GM23338 (cell line): Measurements from ENCODE around the gene ALG1L2.

Experiments
- CREB1 ChIP-seq: fragments of 250-450 bp; sonication (Bioruptor Pico); IDR thresholded peaks from 2 replicates; pipeline ENCODE4 v1.5.0; 2020; ENCODE audit warnings: low read depth, mild to moderate bottlenecking, moderate library complexity
- EZH2 ChIP-seq: fragments of 200-600 bp; sonication (generic); IDR thresholded peaks from one replicate; pipeline ENCODE4 v1.8.0; 2017; ENCODE audit warnings: antibody characterized with exemption, mild to moderate bottlenecking, low read depth; ENCODE audit not compliant: unreplicated experiment
- ZNF331 ChIP-seq: fragments of 250-450 bp; sonication (Bioruptor Pico); IDR thresholded peaks from 2 replicates; pipeline ENCODE4 v1.5.0; 2020; ENCODE audit warnings: low read depth, mild to moderate bottlenecking, moderate library complexity
- TF ChIP-seq, protein P1 (sequence below), 2 experiments: fragments of 200-600 bp in 1 of 2; sonication (generic) in 1 of 2; conservative IDR thresholded peaks; 2 replicates each; pipeline versions ENCODE4 v1.5.1 to v1.6.1; 2016 to 2017; ENCODE audit warnings: antibody characterized with exemption in 2 of 2, low read depth in 2 of 2, mild to moderate bottlenecking in 2 of 2, moderate library complexity in 1 of 2
- TF ChIP-seq, protein P2 (sequence below): IDR thresholded peaks from one replicate; pipeline ENCODE4 v1.6.1; 2018; ENCODE audit warnings: antibody characterized with exemption; ENCODE audit not compliant: unreplicated experiment

DNA sequence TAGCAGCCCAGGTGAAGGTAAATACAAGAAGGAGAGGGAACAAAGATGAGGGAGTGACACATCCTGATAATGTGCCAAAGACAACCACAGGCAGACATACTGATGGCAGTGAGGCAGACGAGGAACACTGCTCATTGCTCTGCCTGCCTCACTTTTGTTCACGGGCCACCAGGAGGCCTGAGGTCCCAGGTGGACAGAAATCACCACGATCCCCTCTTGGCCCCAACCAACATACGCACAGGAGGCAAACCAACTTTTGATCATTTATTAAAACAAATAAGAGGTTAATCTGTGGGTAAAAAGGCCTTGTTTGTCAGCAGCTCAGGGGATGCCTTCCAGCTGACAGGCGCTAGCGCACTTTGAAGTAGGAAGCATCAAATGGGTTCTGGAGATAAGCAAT is 4.2 kb downstream of the ALG1L2 start:
- TF ChIP-seq, protein P1, sequence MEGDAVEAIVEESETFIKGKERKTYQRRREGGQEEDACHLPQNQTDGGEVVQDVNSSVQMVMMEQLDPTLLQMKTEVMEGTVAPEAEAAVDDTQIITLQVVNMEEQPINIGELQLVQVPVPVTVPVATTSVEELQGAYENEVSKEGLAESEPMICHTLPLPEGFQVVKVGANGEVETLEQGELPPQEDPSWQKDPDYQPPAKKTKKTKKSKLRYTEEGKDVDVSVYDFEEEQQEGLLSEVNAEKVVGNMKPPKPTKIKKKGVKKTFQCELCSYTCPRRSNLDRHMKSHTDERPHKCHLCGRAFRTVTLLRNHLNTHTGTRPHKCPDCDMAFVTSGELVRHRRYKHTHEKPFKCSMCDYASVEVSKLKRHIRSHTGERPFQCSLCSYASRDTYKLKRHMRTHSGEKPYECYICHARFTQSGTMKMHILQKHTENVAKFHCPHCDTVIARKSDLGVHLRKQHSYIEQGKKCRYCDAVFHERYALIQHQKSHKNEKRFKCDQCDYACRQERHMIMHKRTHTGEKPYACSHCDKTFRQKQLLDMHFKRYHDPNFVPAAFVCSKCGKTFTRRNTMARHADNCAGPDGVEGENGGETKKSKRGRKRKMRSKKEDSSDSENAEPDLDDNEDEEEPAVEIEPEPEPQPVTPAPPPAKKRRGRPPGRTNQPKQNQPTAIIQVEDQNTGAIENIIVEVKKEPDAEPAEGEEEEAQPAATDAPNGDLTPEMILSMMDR (conservative IDR thresholded peaks at IDR 0.05; ENCODE audit: low read depth in 2 of 2), result no peak
- TF ChIP-seq CREB1 (CRISPR knock-in tag) (no peak), ZNF331 (no peak), EZH2 (no peak)
- TF ChIP-seq, protein P2, sequence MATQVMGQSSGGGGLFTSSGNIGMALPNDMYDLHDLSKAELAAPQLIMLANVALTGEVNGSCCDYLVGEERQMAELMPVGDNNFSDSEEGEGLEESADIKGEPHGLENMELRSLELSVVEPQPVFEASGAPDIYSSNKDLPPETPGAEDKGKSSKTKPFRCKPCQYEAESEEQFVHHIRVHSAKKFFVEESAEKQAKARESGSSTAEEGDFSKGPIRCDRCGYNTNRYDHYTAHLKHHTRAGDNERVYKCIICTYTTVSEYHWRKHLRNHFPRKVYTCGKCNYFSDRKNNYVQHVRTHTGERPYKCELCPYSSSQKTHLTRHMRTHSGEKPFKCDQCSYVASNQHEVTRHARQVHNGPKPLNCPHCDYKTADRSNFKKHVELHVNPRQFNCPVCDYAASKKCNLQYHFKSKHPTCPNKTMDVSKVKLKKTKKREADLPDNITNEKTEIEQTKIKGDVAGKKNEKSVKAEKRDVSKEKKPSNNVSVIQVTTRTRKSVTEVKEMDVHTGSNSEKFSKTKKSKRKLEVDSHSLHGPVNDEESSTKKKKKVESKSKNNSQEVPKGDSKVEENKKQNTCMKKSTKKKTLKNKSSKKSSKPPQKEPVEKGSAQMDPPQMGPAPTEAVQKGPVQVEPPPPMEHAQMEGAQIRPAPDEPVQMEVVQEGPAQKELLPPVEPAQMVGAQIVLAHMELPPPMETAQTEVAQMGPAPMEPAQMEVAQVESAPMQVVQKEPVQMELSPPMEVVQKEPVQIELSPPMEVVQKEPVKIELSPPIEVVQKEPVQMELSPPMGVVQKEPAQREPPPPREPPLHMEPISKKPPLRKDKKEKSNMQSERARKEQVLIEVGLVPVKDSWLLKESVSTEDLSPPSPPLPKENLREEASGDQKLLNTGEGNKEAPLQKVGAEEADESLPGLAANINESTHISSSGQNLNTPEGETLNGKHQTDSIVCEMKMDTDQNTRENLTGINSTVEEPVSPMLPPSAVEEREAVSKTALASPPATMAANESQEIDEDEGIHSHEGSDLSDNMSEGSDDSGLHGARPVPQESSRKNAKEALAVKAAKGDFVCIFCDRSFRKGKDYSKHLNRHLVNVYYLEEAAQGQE, result no peak
